IPS-18a (cell line): ENCODE data around the gene RFX7.
A peak's percentile ranks its signal among the peaks of the same experiment; 100 is the strongest.
"Not testable (repeated sequence)": the region's sequence is repeated elsewhere in the genome, so short reads cannot be mapped to it uniquely, and the experiment has no call there.

Source experiments
- H3K27ac ChIP-seq: one replicate; pipeline ENCODE4 v1.5.1; 2013; ENCODE audit warnings: low read length
- H3K27me3 ChIP-seq: one replicate; pipeline ENCODE4 v1.6.1; 2013; ENCODE audit warnings: mild to moderate bottlenecking, low read length; ENCODE audit not compliant: control insufficient read depth, insufficient read depth
- H3K36me3 ChIP-seq: one replicate; pipeline ENCODE4 v1.6.1; 2013; ENCODE audit warnings: low read depth, low read length; ENCODE audit not compliant: control insufficient read depth
- H3K4me1 ChIP-seq: one replicate; pipeline ENCODE4 v1.6.1; 2013; ENCODE audit warnings: low read depth, low read length; ENCODE audit not compliant: control insufficient read depth
- H3K4me3 ChIP-seq: one replicate; pipeline ENCODE4 v1.5.1; 2013; ENCODE audit warnings: low read length
- H3K9ac ChIP-seq: one replicate; pipeline ENCODE4 v1.6.1; 2013; ENCODE audit warnings: mild to moderate bottlenecking, low read length, moderate library complexity
- H3K9me3 ChIP-seq: one replicate; pipeline ENCODE4 v1.6.1; 2013; ENCODE audit warnings: low read depth, low read length; ENCODE audit not compliant: control insufficient read depth

The RFX7 gene

GRCh38 chr15:56243163-56244037 is at the start of gene RFX7:
Gene RFX7, minus strand, starts transcription at chr15:56243879. Its CDS starts 594 bp downstream, at chr15:56243285.
- H3K27me3 ChIP-seq: no peaks in the 10 kb centered on the region

GRCh38 chr15:56292546-56293316 is 49.1 kb upstream of the RFX7 start:
- no peaks in the 10 kb centered on the region for H3K36me3 ChIP-seq
- no peak overlapping the region for H3K9ac ChIP-seq
- no peaks in the 10 kb centered on the region for H3K9me3 ChIP-seq
- H3K27ac ChIP-seq: no peak overlapping the region
- no peaks in the 10 kb centered on the region for H3K4me1 ChIP-seq
- no peak overlapping the region for H3K4me3 ChIP-seq
- H3K27me3 ChIP-seq: no peaks in the 10 kb centered on the region

More at GRCh38 chr15:56243163-56244037, at the start of gene RFX7:
- Histone ChIP-seq H3K9me3 (no peaks in the 10 kb centered on the region), H3K4me3 (peak within 1 kb of the TSS; percentile 86), H3K9ac (peak within 1 kb of the TSS; percentile 83), H3K36me3 (peaks cover 3% of the 10 kb centered on the region), H3K27ac (peak within 1 kb of the TSS; percentile 93), H3K4me1 (peaks cover 18% of the 10 kb centered on the region)

GRCh38 chr15:56291741-56292140 is 48.1 kb upstream of the RFX7 start:
- Histone ChIP-seq H3K4me3 (no peak overlapping the region), H3K27ac (no peak overlapping the region), H3K9ac (no peak overlapping the region), H3K9me3 (no peaks in the 10 kb centered on the region), H3K36me3 (no peaks in the 10 kb centered on the region), H3K27me3 (no peaks in the 10 kb centered on the region), H3K4me1 (no peaks in the 10 kb centered on the region)

DNA sequence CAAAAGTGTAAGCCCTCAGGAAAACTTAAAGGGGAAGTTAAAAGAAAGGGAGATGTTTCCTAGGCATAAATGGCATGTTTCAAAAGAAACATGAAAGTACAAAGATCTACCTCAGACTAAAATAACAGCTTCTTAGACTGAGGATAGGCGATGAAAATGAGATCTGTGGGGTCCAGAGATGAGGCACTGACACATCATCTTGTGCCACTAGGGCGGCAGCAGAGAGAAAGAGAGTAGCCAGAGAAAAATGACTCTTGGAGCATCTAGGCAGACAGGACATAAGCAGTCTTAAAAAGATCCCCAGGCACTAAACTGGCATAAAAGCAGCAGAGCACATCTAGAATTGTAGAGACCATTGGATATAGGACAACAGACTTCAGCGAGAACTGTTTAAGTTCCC is 42.5 kb upstream of the RFX7 start:
- H3K36me3 ChIP-seq: no peaks in the 10 kb centered on the region
- H3K4me3 ChIP-seq: no peak overlapping the region
- H3K4me1 ChIP-seq: no peaks in the 10 kb centered on the region
- H3K27ac ChIP-seq: no peak overlapping the region
- H3K9ac ChIP-seq: no peak overlapping the region
- no peaks in the 10 kb centered on the region for H3K27me3 ChIP-seq
- no peaks in the 10 kb centered on the region for H3K9me3 ChIP-seq

DNA sequence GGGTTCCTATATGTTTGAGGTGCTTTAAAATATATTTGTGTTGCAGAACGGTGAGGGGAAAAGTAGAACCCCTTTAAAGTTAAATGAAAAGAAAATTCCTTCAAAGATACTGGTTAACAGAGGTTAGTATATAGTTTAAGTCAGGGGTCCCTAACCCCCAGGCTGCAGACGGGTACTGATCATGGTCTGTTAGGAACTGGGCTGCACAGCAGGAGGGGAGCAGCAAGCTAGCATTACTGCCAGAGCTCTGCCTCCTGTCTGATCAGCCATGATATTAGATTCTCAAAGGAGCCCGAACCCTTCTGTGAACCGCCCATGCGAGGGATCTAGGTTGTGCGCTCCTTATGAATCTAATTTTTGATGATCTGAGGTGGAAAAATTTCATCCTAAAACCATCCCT is 37.5 kb upstream of the RFX7 start:
- Histone ChIP-seq H3K27me3 (no peaks in the 10 kb centered on the region), H3K27ac (no peak overlapping the region), H3K9me3 (no peaks in the 10 kb centered on the region)

GRCh38 chr15:56273724-56274123 is 30.0 kb upstream of the RFX7 start:
- H3K9ac ChIP-seq: no peak overlapping the region
- no peak overlapping the region for H3K27ac ChIP-seq
- no peaks in the 10 kb centered on the region for H3K36me3 ChIP-seq
- no peaks in the 10 kb centered on the region for H3K27me3 ChIP-seq
- H3K4me3 ChIP-seq: no peak overlapping the region
- H3K4me1 ChIP-seq: no peaks in the 10 kb centered on the region
- no peaks in the 10 kb centered on the region for H3K9me3 ChIP-seq

More for the DNA sequence above, 37.5 kb upstream of the RFX7 start:
- no peaks in the 10 kb centered on the region for H3K36me3 ChIP-seq
- H3K4me1 ChIP-seq: no peaks in the 10 kb centered on the region
- no peak overlapping the region for H3K4me3 ChIP-seq
- no peak overlapping the region for H3K9ac ChIP-seq

DNA sequence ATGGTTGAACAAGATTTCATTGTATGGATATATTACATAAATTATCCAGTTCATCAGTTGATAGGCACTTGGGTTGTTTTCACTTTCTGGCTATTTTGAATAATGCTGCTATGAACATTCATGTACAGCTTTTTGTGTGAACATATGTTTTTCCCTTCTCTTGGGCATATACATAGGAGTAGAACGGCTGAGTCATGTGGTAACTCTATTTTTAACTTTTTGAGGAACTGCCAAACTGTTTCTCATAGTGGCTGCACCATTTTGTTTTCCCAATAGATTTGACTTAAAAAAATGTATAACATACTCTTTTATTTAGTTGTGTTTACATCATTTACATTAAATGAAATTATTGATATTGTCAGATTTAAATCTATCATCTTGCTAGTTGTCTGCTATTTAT is 28.8 kb upstream of the RFX7 start:
- Histone ChIP-seq H3K27me3 (no peaks in the 10 kb centered on the region), H3K4me3 (no peak overlapping the region), H3K36me3 (no peaks in the 10 kb centered on the region), H3K27ac (no peak overlapping the region), H3K4me1 (no peaks in the 10 kb centered on the region), H3K9me3 (no peaks in the 10 kb centered on the region), H3K9ac (no peak overlapping the region)

DNA sequence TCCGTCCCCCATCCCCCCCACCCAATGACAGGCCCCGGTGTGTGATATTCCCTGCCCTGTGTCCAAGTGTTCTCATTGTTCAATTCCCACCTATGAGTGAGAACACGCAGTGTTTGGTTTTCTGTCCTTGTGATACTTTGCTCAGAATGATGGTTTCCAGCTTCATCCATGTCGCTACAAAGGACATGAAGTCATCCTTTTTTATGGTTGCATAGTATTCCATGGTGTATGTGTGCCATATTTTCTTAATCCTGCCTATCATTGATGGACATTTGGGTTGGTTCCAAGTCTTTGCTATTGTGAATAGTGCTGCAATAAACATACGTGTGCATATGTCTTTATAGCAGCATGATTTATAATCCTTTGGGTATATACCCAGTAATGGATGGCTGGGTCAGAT is 22.8 kb upstream of the RFX7 start:
- H3K4me3 ChIP-seq, H3K4me1 ChIP-seq, H3K27me3 ChIP-seq, H3K9ac ChIP-seq, H3K36me3 ChIP-seq, H3K9me3 ChIP-seq, H3K27ac ChIP-seq: not testable (repeated sequence)

GRCh38 chr15:56261854-56262509 is 18.3 kb upstream of the RFX7 start:
- Histone ChIP-seq H3K9me3 (no peaks in the 10 kb centered on the region), H3K27me3 (no peaks in the 10 kb centered on the region), H3K27ac (no peak overlapping the region), H3K4me3 (no peak overlapping the region), H3K36me3 (no peaks in the 10 kb centered on the region), H3K4me1 (no peaks in the 10 kb centered on the region), H3K9ac (no peak overlapping the region)

- H3K27me3 ChIP-seq, H3K4me1 ChIP-seq, H3K27ac ChIP-seq, H3K4me3 ChIP-seq, H3K36me3 ChIP-seq, H3K9ac ChIP-seq, H3K9me3 ChIP-seq: not testable (repeated sequence)
Measured at GRCh38 chr15:56257306-56257705, 13.6 kb upstream of the RFX7 start.

DNA sequence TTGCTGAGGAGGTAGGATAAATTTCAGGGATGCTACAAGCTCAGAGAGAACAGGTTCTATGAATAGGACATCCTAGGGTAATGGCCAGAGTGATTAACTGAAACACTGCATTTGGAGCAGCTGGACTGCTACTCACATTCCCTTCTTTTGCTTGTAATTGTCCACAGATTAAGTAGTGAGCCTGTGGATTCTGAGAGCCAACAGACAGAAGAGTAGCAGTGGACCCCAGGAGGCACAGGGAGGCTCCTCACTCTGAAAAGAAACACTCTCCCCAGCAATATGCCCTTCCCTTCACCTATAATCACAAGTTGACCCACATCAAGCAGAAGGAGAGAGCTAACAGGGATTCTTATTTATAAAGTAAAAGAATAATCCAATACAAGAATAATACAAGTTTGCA is 10.6 kb upstream of the RFX7 start:
- H3K4me3 ChIP-seq: no peak overlapping the region
- H3K36me3 ChIP-seq: no peaks in the 10 kb centered on the region
- H3K27ac ChIP-seq: no peak overlapping the region
- no peaks in the 10 kb centered on the region for H3K9me3 ChIP-seq
- H3K9ac ChIP-seq: no peak overlapping the region
- no peaks in the 10 kb centered on the region for H3K4me1 ChIP-seq
- no peaks in the 10 kb centered on the region for H3K27me3 ChIP-seq
